HEK293 (cell line): ENCODE results near the gene MAML3.

Experiments used
- CTCF ChIA-PET: fragments of 350-600 bp; formaldehyde crosslinking; extraction: SDS; loops from one replicate; lab custom pipeline; 2021; ENCODE audit warnings: antibody characterized with exemption; lab: Yijun Ruan, JAX
- POLR2A ChIA-PET: fragments of 300-600 bp; formaldehyde crosslinking; extraction: SDS; loops from one replicate; lab custom pipeline; 2020; ENCODE audit warnings: antibody characterized with exemption, inconsistent platforms; lab: Yijun Ruan, JAX
- H3K27ac ChIP-seq: fragments of 200-500 bp; sonication (Bioruptor generic); 2 replicates; pipeline ENCODE4 v1.5.1; 2014; ENCODE audit warnings: low read depth, low read length, control low read depth, inconsistent platforms; ENCODE audit errors: extremely low read depth
- H3K36me3 ChIP-seq, 2 experiments: fragments of 200-500 bp in 1 of 2; sonication (Bioruptor generic) in 1 of 2; 1 replicate in 1 of 2; 2 replicates in 1 of 2; pipeline ENCODE4 v1.5.1; 2014 to 2017; ENCODE audit warnings: inconsistent platforms in 2 of 2, low read length in 2 of 2; ENCODE audit not compliant: control insufficient read depth in 2 of 2, insufficient read depth in 1 of 2
- H3K4me1 ChIP-seq: fragments of 200-500 bp; sonication (Bioruptor generic); 2 replicates; pipeline ENCODE4 v1.5.1; 2014; ENCODE audit warnings: mild to moderate bottlenecking, low read length, inconsistent platforms; ENCODE audit not compliant: control insufficient read depth, insufficient read depth
- H3K4me3 ChIP-seq: 2 replicates; pipeline ENCODE4 v1.5.1; 2011; ENCODE audit warnings: low read depth, mild to moderate bottlenecking, control low read depth, low read length, moderate library complexity
- H3K9me3 ChIP-seq: fragments of 200-500 bp; sonication (Bioruptor generic); 2 replicates; pipeline ENCODE4 v1.5.1; 2014; ENCODE audit warnings: low read depth, low read length, inconsistent platforms; ENCODE audit not compliant: control insufficient read depth, insufficient read depth
- BCL11A ChIP-seq: fragments of 450-650 bp; formaldehyde crosslinking; IDR thresholded peaks from 2 replicates; pipeline ENCODE4 v1.5.1; 2016; ENCODE audit warnings: low read depth, missing biosample characterization, missing genetic modification characterization
- GLIS1 ChIP-seq: fragments of 450-650 bp; formaldehyde crosslinking; IDR thresholded peaks from 2 replicates; pipeline ENCODE4 v1.5.1; 2016; ENCODE audit warnings: missing biosample characterization, missing genetic modification characterization
- IKZF3 ChIP-seq: fragments of 450-650 bp; IDR thresholded peaks from 2 replicates; pipeline ENCODE4 v1.5.0; 2018; ENCODE audit warnings: missing biosample characterization, mild to moderate bottlenecking, missing genetic modification characterization, moderate library complexity
- KLF9 ChIP-seq: fragments of 450-650 bp; formaldehyde crosslinking; IDR thresholded peaks from 2 replicates; pipeline ENCODE4 v1.5.1; 2016; ENCODE audit warnings: missing biosample characterization, missing genetic modification characterization, low read depth
- OSR2 ChIP-seq: fragments of 450-650 bp; formaldehyde crosslinking; IDR thresholded peaks from 2 replicates; pipeline ENCODE4 v1.5.1; 2016; ENCODE audit warnings: missing biosample characterization, missing genetic modification characterization
- SALL2 ChIP-seq: fragments of 450-650 bp; formaldehyde crosslinking; IDR thresholded peaks from 2 replicates; pipeline ENCODE4 v1.5.0; 2017; ENCODE audit warnings: missing biosample characterization, mild to moderate bottlenecking, missing genetic modification characterization, borderline replicate concordance
- SP7 ChIP-seq: fragments of 450-650 bp; formaldehyde crosslinking; IDR thresholded peaks from 2 replicates; pipeline ENCODE4 v1.5.1; 2016; ENCODE audit warnings: missing biosample characterization, missing genetic modification characterization
- ZBTB17 ChIP-seq: fragments of 450-650 bp; formaldehyde crosslinking; IDR thresholded peaks from 2 replicates; pipeline ENCODE4 v1.5.1; 2016; ENCODE audit warnings: missing biosample characterization, missing genetic modification characterization
- ZFP41 ChIP-seq: fragments of 450-650 bp; formaldehyde crosslinking; IDR thresholded peaks from 2 replicates; pipeline ENCODE4 v1.5.1; 2016; ENCODE audit warnings: missing biosample characterization, missing genetic modification characterization, borderline replicate concordance
- ZNF10 ChIP-seq: fragments of 450-650 bp; formaldehyde crosslinking; IDR thresholded peaks from 2 replicates; pipeline ENCODE4 v1.5.1; 2017; ENCODE audit warnings: missing biosample characterization, missing genetic modification characterization
- ZNF157 ChIP-seq: fragments of 450-650 bp; formaldehyde crosslinking; IDR thresholded peaks from 2 replicates; pipeline ENCODE4 v1.5.1; 2016; ENCODE audit warnings: missing biosample characterization, missing genetic modification characterization
- ZNF184 ChIP-seq: fragments of 450-650 bp; IDR thresholded peaks from 2 replicates; pipeline ENCODE4 v1.5.1; 2018; ENCODE audit warnings: missing biosample characterization, mild to moderate bottlenecking, missing genetic modification characterization
- ZNF211 ChIP-seq: fragments of 450-650 bp; formaldehyde crosslinking; IDR thresholded peaks from 2 replicates; pipeline ENCODE4 v1.5.1; 2016; ENCODE audit warnings: low read depth, missing biosample characterization, missing genetic modification characterization
- ZNF335 ChIP-seq: fragments of 450-650 bp; formaldehyde crosslinking; conservative IDR thresholded peaks from 2 replicates; pipeline ENCODE4 v1.5.1; 2016; ENCODE audit warnings: missing biosample characterization, missing genetic modification characterization
- ZNF600 ChIP-seq: fragments of 450-650 bp; formaldehyde crosslinking; IDR thresholded peaks from 2 replicates; pipeline ENCODE4 v1.5.1; 2016; ENCODE audit warnings: missing biosample characterization, missing genetic modification characterization
- ZNF610 ChIP-seq: fragments of 450-650 bp; formaldehyde crosslinking; IDR thresholded peaks from 2 replicates; pipeline ENCODE4 v1.5.1; 2016; ENCODE audit warnings: missing biosample characterization, missing genetic modification characterization, borderline replicate concordance
- ZNF645 ChIP-seq: fragments of 450-650 bp; formaldehyde crosslinking; IDR thresholded peaks from 2 replicates; pipeline ENCODE4; 2016; ENCODE audit warnings: missing biosample characterization, missing genetic modification characterization
- ZNF664 ChIP-seq: fragments of 450-650 bp; formaldehyde crosslinking; IDR thresholded peaks from 2 replicates; pipeline ENCODE4 v1.5.1; 2016; ENCODE audit warnings: missing biosample characterization, missing genetic modification characterization
- ZNF692 ChIP-seq: fragments of 450-650 bp; formaldehyde crosslinking; IDR thresholded peaks from 2 replicates; pipeline ENCODE4 v1.5.1; 2016; ENCODE audit warnings: missing biosample characterization, missing genetic modification characterization
- ZNF768 ChIP-seq: fragments of 450-650 bp; formaldehyde crosslinking; IDR thresholded peaks from 2 replicates; pipeline ENCODE4 v1.5.1; 2018; ENCODE audit warnings: missing biosample characterization, mild to moderate bottlenecking, missing genetic modification characterization
- ZSCAN4 ChIP-seq: fragments of 450-650 bp; formaldehyde crosslinking; IDR thresholded peaks from 2 replicates; pipeline ENCODE4 v1.5.1; 2017; ENCODE audit warnings: missing biosample characterization, missing genetic modification characterization
- ZXDB ChIP-seq: fragments of 450-650 bp; formaldehyde crosslinking; IDR thresholded peaks from 2 replicates; pipeline ENCODE4 v1.5.1; 2016; ENCODE audit warnings: missing biosample characterization, missing genetic modification characterization
- TF ChIP-seq, protein P1 (sequence below): fragments of 450-650 bp; formaldehyde crosslinking; IDR thresholded peaks from 2 replicates; pipeline ENCODE4 v1.5.1; 2017; ENCODE audit warnings: missing biosample characterization, missing genetic modification characterization
- TF ChIP-seq, protein P2 (sequence below): fragments of 450-650 bp; formaldehyde crosslinking; IDR thresholded peaks from 2 replicates; pipeline ENCODE4 v1.5.0; 2017; ENCODE audit warnings: missing biosample characterization, missing genetic modification characterization, borderline replicate concordance

The MAML3 gene

GRCh38 chr4:140088323-140088967, 65.5 kb downstream of the MAML3 start:
- ChIA-PET CTCF (no interaction called here), POLR2A (no interaction called here)
- H3K36me3 ChIP-seq, result no peaks in the 10 kb centered on the region
- no peaks in the 10 kb centered on the region for H3K9me3 ChIP-seq
- no peak overlapping the region for H3K4me3 ChIP-seq
- H3K4me1 ChIP-seq, result peaks cover 10% of the 10 kb centered on the region
- TF ChIP-seq ZSCAN4 (tag by site-specific recombination) (no peak), ZXDB (tag by site-specific recombination) (no peak), ZNF610 (tag by site-specific recombination) (no peak), KLF9 (no peak), OSR2 (tag by site-specific recombination) (no peak)
- TF ChIP-seq, protein P1, sequence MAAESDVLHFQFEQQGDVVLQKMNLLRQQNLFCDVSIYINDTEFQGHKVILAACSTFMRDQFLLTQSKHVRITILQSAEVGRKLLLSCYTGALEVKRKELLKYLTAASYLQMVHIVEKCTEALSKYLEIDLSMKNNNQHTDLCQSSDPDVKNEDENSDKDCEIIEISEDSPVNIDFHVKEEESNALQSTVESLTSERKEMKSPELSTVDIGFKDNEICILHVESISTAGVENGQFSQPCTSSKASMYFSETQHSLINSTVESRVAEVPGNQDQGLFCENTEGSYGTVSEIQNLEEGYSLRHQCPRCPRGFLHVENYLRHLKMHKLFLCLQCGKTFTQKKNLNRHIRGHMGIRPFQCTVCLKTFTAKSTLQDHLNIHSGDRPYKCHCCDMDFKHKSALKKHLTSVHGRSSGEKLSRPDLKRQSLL (tag by site-specific recombination), result no peak
- no peak overlapping the region for H3K27ac ChIP-seq

DNA sequence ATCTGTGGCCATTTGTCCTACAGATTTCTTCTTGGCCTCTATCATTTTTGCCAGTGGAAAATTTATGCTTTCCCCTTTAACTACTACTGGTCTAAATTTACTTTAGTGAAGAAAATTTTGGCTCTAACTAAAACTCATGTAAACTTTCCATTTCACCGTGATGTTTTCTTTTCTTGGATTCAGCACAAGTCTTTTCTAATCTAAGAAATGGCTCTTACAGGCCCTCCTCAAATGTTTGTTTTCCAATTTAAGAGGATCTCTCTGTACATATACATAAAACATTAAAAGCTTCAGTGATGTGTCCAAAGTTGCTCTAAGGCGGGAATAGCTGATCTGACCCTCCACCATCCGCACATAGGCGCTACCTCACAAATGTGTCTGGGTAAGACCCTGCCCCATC, 68.1 kb downstream of the MAML3 start:
- Histone ChIP-seq H3K4me1 (peaks cover 6% of the 10 kb centered on the region; the same call in 1 of the 2 replicates), H3K4me3 (no peak overlapping the region), H3K9me3 (no peaks in the 10 kb centered on the region), H3K27ac (no peak overlapping the region), H3K36me3 (no peaks in the 10 kb centered on the region)
- TF ChIP-seq ZNF645 (tag by site-specific recombination), result no peak
- ChIA-PET POLR2A (no interaction called here), CTCF (interaction anchor here (0.6 kb wide), 1 partner anchor 671 kb away, joined by 3 read pairs; no protein-coding TSS in a partner anchor)

- Histone ChIP-seq H3K27ac (peak overlapping the region; percentile 2; the same call in 1 of the 2 replicates), H3K36me3 (no peaks in the 10 kb centered on the region), H3K9me3 (no peaks in the 10 kb centered on the region), H3K4me3 (no peak overlapping the region), H3K4me1 (peaks cover 6% of the 10 kb centered on the region; the same call in 1 of the 2 replicates)
- ChIA-PET POLR2A (no interaction called here), CTCF (no interaction called here)
- TF ChIP-seq ZBTB17 (tag by site-specific recombination) (peak; percentile 55; the same call in 1 of the 2 replicates), ZNF335 (no peak), BCL11A (tag by site-specific recombination) (no peak), SP7 (tag by site-specific recombination) (peak; percentile 65), ZXDB (tag by site-specific recombination) (no peak), ZFP41 (tag by site-specific recombination) (no peak), ZNF600 (tag by site-specific recombination) (0 out of 2 replicates have a peak, but pooled peaks have one; percentile 32), ZNF184 (tag by site-specific recombination) (no peak), ZNF10 (tag by site-specific recombination) (no peak), SALL2 (tag by site-specific recombination) (no peak), GLIS1 (peak; percentile 39), ZNF768 (no peak), IKZF3 (tag by site-specific recombination) (0 out of 2 replicates have a peak, but pooled peaks have one; percentile 25), ZNF692 (tag by site-specific recombination) (no peak), ZNF664 (tag by site-specific recombination) (no peak), ZNF157 (tag by site-specific recombination) (no peak), ZNF211 (no peak)
- TF ChIP-seq, protein P2, sequence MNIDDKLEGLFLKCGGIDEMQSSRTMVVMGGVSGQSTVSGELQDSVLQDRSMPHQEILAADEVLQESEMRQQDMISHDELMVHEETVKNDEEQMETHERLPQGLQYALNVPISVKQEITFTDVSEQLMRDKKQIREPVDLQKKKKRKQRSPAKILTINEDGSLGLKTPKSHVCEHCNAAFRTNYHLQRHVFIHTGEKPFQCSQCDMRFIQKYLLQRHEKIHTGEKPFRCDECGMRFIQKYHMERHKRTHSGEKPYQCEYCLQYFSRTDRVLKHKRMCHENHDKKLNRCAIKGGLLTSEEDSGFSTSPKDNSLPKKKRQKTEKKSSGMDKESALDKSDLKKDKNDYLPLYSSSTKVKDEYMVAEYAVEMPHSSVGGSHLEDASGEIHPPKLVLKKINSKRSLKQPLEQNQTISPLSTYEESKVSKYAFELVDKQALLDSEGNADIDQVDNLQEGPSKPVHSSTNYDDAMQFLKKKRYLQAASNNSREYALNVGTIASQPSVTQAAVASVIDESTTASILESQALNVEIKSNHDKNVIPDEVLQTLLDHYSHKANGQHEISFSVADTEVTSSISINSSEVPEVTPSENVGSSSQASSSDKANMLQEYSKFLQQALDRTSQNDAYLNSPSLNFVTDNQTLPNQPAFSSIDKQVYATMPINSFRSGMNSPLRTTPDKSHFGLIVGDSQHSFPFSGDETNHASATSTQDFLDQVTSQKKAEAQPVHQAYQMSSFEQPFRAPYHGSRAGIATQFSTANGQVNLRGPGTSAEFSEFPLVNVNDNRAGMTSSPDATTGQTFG (tag by site-specific recombination), result no peak
Observed at GRCh38 chr4:140085062-140085622, 68.8 kb downstream of the MAML3 start.
